Spleen (tissue), 7 donors: ENCODE data around the gene CLCNKA.

ENCODE experiments used
- CTCF ChIP-seq, 11 experiments: fragments of 200-600 bp in 7 of 11; fragments of 450-650 bp in 4 of 11; sonication (generic) in 4 of 11; IDR thresholded peaks in 8 of 11; conservative IDR thresholded peaks in 3 of 11; 1 replicate in 7 of 11; 2 replicates in 4 of 11; pipeline versions ENCODE4 v1.4.0 to v1.8.0; 2016 to 2021; ENCODE audit warnings: antibody characterized with exemption in 11 of 11, inconsistent platforms in 4 of 11, mild to moderate bottlenecking in 1 of 11
- POLR2A ChIP-seq, 3 donors: fragments of 450-650 bp; IDR thresholded peaks; one replicate each; pipeline ENCODE4 v1.5.1; 2017; ENCODE audit warnings: antibody characterized with exemption in 3 of 3, mild to moderate bottlenecking in 1 of 3
- POLR2AphosphoS5 ChIP-seq, 3 donors: sonication (generic); formaldehyde crosslinking; IDR thresholded peaks; one replicate each; pipeline ENCODE4 v1.5.1; 2017; ENCODE audit warnings: antibody characterized with exemption in 3 of 3
- donor health status: DM: no; HTN: no; CAD: no; lungs with moderate emphysema.
- donor health status: DM: no; HTN: no; CAD: no.
- donor health status: DM: no; HTN: no; CAD: no.

GRCh38 chr1:16014509-16015482 is 7.0 kb upstream of the CLCNKA start:
- TF ChIP-seq CTCF (IDR thresholded peaks at IDR 0.05 in 8 of 11, conservative IDR thresholded peaks at IDR 0.05 in 3 of 11) (no peak), POLR2A (IDR thresholded peaks at IDR 0.05) (no peak), POLR2AphosphoS5 (IDR thresholded peaks at IDR 0.05) (no peak)
